Ishikawa (cell line): Measurements from ENCODE around the gene TSPAN14.

Experiments used
- CEBPB ChIP-seq: IDR thresholded peaks from 2 replicates; pipeline ENCODE4 v1.6.1; 2012
- CREB1 ChIP-seq: IDR thresholded peaks from 2 replicates; pipeline ENCODE4 v1.6.1; 2012; ENCODE audit warnings: low read depth
- EGR1 ChIP-seq: IDR thresholded peaks from 2 replicates; pipeline ENCODE4 v1.6.1; 2012
- EP300 ChIP-seq: IDR thresholded peaks from 2 replicates; pipeline ENCODE4 v1.6.1; 2012; ENCODE audit warnings: borderline replicate concordance
- FOXM1 ChIP-seq: IDR thresholded peaks from 2 replicates; pipeline ENCODE4 v1.6.1; 2012; ENCODE audit warnings: low read depth, borderline replicate concordance
- MAX ChIP-seq: IDR thresholded peaks from 2 replicates; pipeline ENCODE4 v1.6.1; 2012
- NFIC ChIP-seq: IDR thresholded peaks from 2 replicates; pipeline ENCODE4 v1.6.1; 2012
- RAD21 ChIP-seq: IDR thresholded peaks from 2 replicates; pipeline ENCODE4 v1.6.1; 2012; ENCODE audit warnings: low read depth
- TAF1 ChIP-seq: IDR thresholded peaks from 2 replicates; pipeline ENCODE4 v1.6.1; 2012; ENCODE audit warnings: low read depth, mild to moderate bottlenecking
- TCF12 ChIP-seq: IDR thresholded peaks from 2 replicates; pipeline ENCODE4 v1.6.1; 2012; ENCODE audit warnings: low read depth
- TEAD4 ChIP-seq: IDR thresholded peaks from 2 replicates; pipeline ENCODE4 v1.6.1; 2012
- YY1 ChIP-seq: IDR thresholded peaks from 2 replicates; pipeline ENCODE4 v1.6.1; 2012; ENCODE audit warnings: low read depth
- ZBTB7A ChIP-seq: IDR thresholded peaks from 2 replicates; pipeline ENCODE4 v1.6.1; 2012; ENCODE audit warnings: low read depth
- TF ChIP-seq, protein P1 (sequence below): IDR thresholded peaks from 2 replicates; pipeline ENCODE4 v1.6.1; 2012
- TF ChIP-seq, protein P2 (sequence below): IDR thresholded peaks from 2 replicates; pipeline ENCODE4 v1.6.1; 2012; ENCODE audit warnings: low read depth, mild to moderate bottlenecking

Gene TSPAN14

DNA sequence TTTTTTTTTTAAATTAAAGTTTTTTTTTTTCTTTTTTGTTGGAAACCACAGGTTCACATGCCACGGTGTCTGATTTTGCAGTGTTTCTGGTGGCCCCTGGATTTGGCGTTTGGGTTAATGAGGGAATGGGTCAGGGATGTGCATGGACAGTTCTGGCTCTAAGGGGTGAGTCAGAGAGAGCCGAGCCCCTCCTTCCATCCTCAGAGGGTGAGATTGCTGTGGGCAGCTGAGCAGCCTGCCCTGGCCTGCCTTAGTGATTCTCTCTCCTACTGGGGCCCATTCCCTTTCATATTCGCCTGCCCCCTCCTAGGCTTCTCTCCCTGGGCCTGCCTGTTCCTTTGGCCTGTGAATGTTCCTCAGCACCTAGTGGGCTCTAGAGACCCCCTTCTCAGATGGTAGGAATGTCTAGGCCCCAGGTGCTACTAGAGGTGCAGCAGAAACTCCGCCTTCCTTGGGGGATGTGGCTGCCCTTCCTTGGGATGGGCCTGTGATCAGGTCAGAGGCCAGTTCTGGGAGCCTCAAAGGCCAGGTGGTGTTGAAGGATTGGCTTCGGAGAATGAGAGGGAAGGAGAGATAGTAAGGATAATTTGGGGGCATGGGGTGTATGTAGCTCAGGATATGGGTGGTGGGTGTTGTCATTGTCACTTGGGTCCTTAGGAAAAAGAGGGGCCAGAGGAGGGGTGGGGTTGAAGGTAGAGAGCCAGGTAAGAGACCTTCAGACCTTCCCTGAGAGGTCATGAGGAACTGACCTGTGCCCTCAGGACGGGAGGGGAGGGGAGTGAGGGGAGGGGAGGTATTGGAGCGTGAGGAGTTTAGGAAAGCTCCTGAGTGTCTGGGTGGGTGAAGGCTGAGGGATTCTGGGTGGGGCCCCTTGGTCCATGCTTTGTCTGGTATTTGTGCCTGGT is 19.8 kb downstream of the TSPAN14 start:
- TF ChIP-seq EGR1 (no peak), YY1 (no peak), TAF1 (no peak), EP300 (no peak)
- TF ChIP-seq, protein P1, sequence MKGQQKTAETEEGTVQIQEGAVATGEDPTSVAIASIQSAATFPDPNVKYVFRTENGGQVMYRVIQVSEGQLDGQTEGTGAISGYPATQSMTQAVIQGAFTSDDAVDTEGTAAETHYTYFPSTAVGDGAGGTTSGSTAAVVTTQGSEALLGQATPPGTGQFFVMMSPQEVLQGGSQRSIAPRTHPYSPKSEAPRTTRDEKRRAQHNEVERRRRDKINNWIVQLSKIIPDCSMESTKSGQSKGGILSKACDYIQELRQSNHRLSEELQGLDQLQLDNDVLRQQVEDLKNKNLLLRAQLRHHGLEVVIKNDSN: no peak

DNA sequence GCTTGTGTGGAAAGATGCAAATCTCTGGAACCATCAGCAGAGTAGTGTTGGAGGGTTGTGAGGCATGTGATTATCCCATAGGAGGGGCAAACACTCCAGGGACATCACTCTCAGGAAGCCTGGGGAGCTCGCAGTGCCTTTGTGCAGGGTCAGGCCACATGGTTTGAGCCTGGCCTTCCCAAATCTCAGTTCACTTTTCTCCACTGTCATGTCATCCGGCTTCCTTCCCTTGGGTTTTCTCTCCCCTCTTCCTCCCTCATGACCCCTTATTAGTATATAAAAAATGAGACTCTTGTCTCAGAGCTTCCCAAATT is 20.4 kb downstream of the TSPAN14 start:
- TF ChIP-seq NFIC (no peak), EGR1 (no peak), EP300 (no peak), TCF12 (no peak)

- no peak for TF ChIP-seq TAF1
- no peak for TF ChIP-seq RAD21
- TF ChIP-seq EP300: no peak
- no peak for TF ChIP-seq ZBTB7A
- no peak for TF ChIP-seq TEAD4
- TF ChIP-seq, protein P1: no peak
- TF ChIP-seq EGR1: no peak
- TF ChIP-seq, protein P2, sequence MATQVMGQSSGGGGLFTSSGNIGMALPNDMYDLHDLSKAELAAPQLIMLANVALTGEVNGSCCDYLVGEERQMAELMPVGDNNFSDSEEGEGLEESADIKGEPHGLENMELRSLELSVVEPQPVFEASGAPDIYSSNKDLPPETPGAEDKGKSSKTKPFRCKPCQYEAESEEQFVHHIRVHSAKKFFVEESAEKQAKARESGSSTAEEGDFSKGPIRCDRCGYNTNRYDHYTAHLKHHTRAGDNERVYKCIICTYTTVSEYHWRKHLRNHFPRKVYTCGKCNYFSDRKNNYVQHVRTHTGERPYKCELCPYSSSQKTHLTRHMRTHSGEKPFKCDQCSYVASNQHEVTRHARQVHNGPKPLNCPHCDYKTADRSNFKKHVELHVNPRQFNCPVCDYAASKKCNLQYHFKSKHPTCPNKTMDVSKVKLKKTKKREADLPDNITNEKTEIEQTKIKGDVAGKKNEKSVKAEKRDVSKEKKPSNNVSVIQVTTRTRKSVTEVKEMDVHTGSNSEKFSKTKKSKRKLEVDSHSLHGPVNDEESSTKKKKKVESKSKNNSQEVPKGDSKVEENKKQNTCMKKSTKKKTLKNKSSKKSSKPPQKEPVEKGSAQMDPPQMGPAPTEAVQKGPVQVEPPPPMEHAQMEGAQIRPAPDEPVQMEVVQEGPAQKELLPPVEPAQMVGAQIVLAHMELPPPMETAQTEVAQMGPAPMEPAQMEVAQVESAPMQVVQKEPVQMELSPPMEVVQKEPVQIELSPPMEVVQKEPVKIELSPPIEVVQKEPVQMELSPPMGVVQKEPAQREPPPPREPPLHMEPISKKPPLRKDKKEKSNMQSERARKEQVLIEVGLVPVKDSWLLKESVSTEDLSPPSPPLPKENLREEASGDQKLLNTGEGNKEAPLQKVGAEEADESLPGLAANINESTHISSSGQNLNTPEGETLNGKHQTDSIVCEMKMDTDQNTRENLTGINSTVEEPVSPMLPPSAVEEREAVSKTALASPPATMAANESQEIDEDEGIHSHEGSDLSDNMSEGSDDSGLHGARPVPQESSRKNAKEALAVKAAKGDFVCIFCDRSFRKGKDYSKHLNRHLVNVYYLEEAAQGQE: no peak
- no peak for TF ChIP-seq FOXM1
- TF ChIP-seq NFIC: no peak
- no peak for TF ChIP-seq CEBPB
- TF ChIP-seq MAX: no peak
- TF ChIP-seq TCF12: no peak
- TF ChIP-seq YY1: no peak
- no peak for TF ChIP-seq CREB1
These were observed 20.8 kb downstream of the TSPAN14 start for GRCh38 chr10:80474941-80475340.

GRCh38 chr10:80476685-80477084 is 22.6 kb downstream of the TSPAN14 start:
- no peak for TF ChIP-seq EP300
- no peak for TF ChIP-seq RAD21
- no peak for TF ChIP-seq YY1
- no peak for TF ChIP-seq FOXM1
- no peak for TF ChIP-seq TAF1
- TF ChIP-seq CREB1: no peak
- TF ChIP-seq TEAD4: no peak
- TF ChIP-seq, protein P1: no peak
- no peak for TF ChIP-seq EGR1
- no peak for TF ChIP-seq MAX
- TF ChIP-seq, protein P2: no peak
- no peak for TF ChIP-seq CEBPB
- no peak for TF ChIP-seq NFIC
- TF ChIP-seq TCF12: no peak
- TF ChIP-seq ZBTB7A: no peak

- TF ChIP-seq, protein P1: no peak
- TF ChIP-seq RAD21 (no peak), YY1 (no peak), MAX (no peak), EGR1 (no peak), TCF12 (no peak), EP300 (no peak), CEBPB (no peak), TEAD4 (no peak), TAF1 (no peak), NFIC (no peak), FOXM1 (no peak), CREB1 (no peak), ZBTB7A (no peak)
- TF ChIP-seq, protein P2: no peak
These were observed 23.7 kb downstream of the TSPAN14 start for GRCh38 chr10:80477813-80478212.
